AG04450 (cell line): Measurements from ENCODE around the gene SH3D19. TPM values are rescaled to one million over a fixed set of nuclear protein-coding genes. Genes with fewer than 3 reads are reported as not detected.
"Not testable (repeated sequence)": the region's sequence is repeated elsewhere in the genome, so short reads cannot be mapped to it uniquely, and the experiment has no call there.

Experiments used
- CTCF ChIA-PET: fragments of 300-600, 350-600 bp; formaldehyde crosslinking; extraction: SDS; loops from one replicate; lab custom pipeline; 2022; ENCODE audit warnings: antibody characterized with exemption, inconsistent platforms; lab: Charles Lee
- POLR2A ChIA-PET: fragments of 350-600 bp; formaldehyde crosslinking; extraction: SDS; loops from one replicate; lab custom pipeline; 2021; ENCODE audit warnings: antibody characterized with exemption, inconsistent platforms; lab: Yijun Ruan, JAX
- DNase-seq: peaks from one replicate; pipeline ENCODE4 v3.0.0-alpha.2; 2011; ENCODE audit warnings: low read depth, low spot score
- H3K27ac ChIP-seq: one replicate; pipeline ENCODE4 v1.5.1; 2012; ENCODE audit warnings: low read depth, low read length, control low read depth
- H3K27me3 ChIP-seq: one replicate; pipeline ENCODE4 v1.6.0; 2012; ENCODE audit warnings: low read length; ENCODE audit not compliant: control insufficient read depth, insufficient read depth
- H3K4me3 ChIP-seq: 2 replicates; pipeline ENCODE4 v1.5.1; 2011; ENCODE audit warnings: mild to moderate bottlenecking, low read depth, low read length, control low read depth
- H3K9me3 ChIP-seq: 2 replicates; pipeline ENCODE4 v1.5.1; 2012; ENCODE audit warnings: low read length; ENCODE audit not compliant: control insufficient read depth, insufficient read depth
- CTCF ChIP-seq: IDR thresholded peaks from 2 replicates; pipeline ENCODE4 v1.5.1; 2011; ENCODE audit warnings: low read depth, low read length, control low read depth, inconsistent platforms
- polyA plus RNA-seq: library from polyadenylated mRNA; depleted of rRNA; stranded (reverse); fragments of >200 nt; gene quantifications from 2 replicates; pipeline ENCODE4 v1.2.3, GENCODE V29; 2011

SH3D19 gene
- polyA plus RNA-seq, 1 experiment, result 32.6 TPM

- Histone ChIP-seq H3K27me3 (no peaks in the 10 kb centered on the region), H3K27ac (no peak overlapping the region), H3K4me3 (no peak overlapping the region), H3K9me3 (peaks cover 5% of the 10 kb centered on the region; the same call in 1 of the 2 replicates)
- POLR2A ChIA-PET, result no interaction called here
- no peak for DNase-seq
- no peak for TF ChIP-seq CTCF
- CTCF ChIA-PET, result interaction anchor here (0.7 to 1.1 kb wide), 4 partner anchors 29 to 122 kb away, joined by 3 to 6 read pairs (median 4); no protein-coding TSS in a partner anchor
Observed at GRCh38 chr4:151238477-151238876, 86.9 kb downstream of the SH3D19 start.

GRCh38 chr4:151236036-151236435 lies 89.4 kb downstream of the SH3D19 start:
- peaks cover 5% of the 10 kb centered on the region; the same call in 1 of the 2 replicates for H3K9me3 ChIP-seq
- no peaks in the 10 kb centered on the region for H3K27me3 ChIP-seq
- H3K27ac ChIP-seq, result no peak overlapping the region
- ChIA-PET CTCF (no interaction called here), POLR2A (no interaction called here)
- no peak for DNase-seq
- no peak for TF ChIP-seq CTCF
- H3K4me3 ChIP-seq, result no peak overlapping the region

- DNase-seq, H3K27me3 ChIP-seq, CTCF ChIA-PET, H3K4me3 ChIP-seq, POLR2A ChIA-PET, H3K9me3 ChIP-seq, H3K27ac ChIP-seq: not testable (repeated sequence)
Observed at GRCh38 chr4:151235373-151235772, 90.0 kb downstream of the SH3D19 start.

GRCh38 chr4:151233600-151233999 lies 91.8 kb downstream of the SH3D19 start:
- Histone ChIP-seq H3K27ac (no peak overlapping the region), H3K27me3 (no peaks in the 10 kb centered on the region), H3K4me3 (no peak overlapping the region), H3K9me3 (peaks cover 5% of the 10 kb centered on the region; the same call in 1 of the 2 replicates)
- no peak for DNase-seq
- POLR2A ChIA-PET, result no interaction called here
- CTCF ChIA-PET, result no interaction called here
- TF ChIP-seq CTCF, result no peak

- POLR2A ChIA-PET, result no interaction called here
- Histone ChIP-seq H3K27me3 (no peaks in the 10 kb centered on the region), H3K27ac (no peak overlapping the region), H3K4me3 (no peak overlapping the region), H3K9me3 (peaks cover 5% of the 10 kb centered on the region; the same call in 1 of the 2 replicates)
- no peak for TF ChIP-seq CTCF
- CTCF ChIA-PET, result no interaction called here
- DNase-seq, result no peak
Observed at GRCh38 chr4:151231915-151232595, 93.3 kb downstream of the SH3D19 start.
